K562 (cell line): ENCODE measurements around the gene JMJD1C. TPM values are rescaled to one million over a fixed set of nuclear protein-coding genes. Genes with fewer than 3 reads are reported as not detected.

Experiments used
- ATF7 ChIP-seq: fragments of 450-650 bp; IDR thresholded peaks from 2 replicates; pipeline ENCODE4 v1.7.1; 2014; ENCODE audit warnings: mild to moderate bottlenecking, moderate library complexity
- CBFA2T3 ChIP-seq: fragments of 450-650 bp; IDR thresholded peaks from 2 replicates; pipeline ENCODE4 v1.6.1; 2017
- CCNT2 ChIP-seq: IDR thresholded peaks from 2 replicates; pipeline ENCODE4 v1.6.1; 2011; ENCODE audit warnings: borderline replicate concordance, low read depth, mild to moderate bottlenecking, moderate library complexity, mixed read lengths, low read length; ENCODE audit not compliant: insufficient read length; ENCODE audit errors: extremely low read depth
- E2F3 ChIP-seq: fragments of 250-450 bp; sonication (Bioruptor Pico); IDR thresholded peaks from 2 replicates; pipeline ENCODE4 v1.4.0; 2020; ENCODE audit warnings: mild to moderate bottlenecking
- HNRNPLL ChIP-seq: fragments of 200-400 bp; formaldehyde crosslinking; IDR thresholded peaks from 2 replicates; pipeline ENCODE4 v1.6.1; 2017; ENCODE audit warnings: low read length, low read depth, mild to moderate bottlenecking; ENCODE audit not compliant: poor library complexity, severe bottlenecking
- KDM5B ChIP-seq: fragments of 200-600 bp; sonication (generic); IDR thresholded peaks from 2 replicates; pipeline ENCODE4 v1.6.1; 2012; ENCODE audit warnings: low read depth, mild to moderate bottlenecking, moderate library complexity, low read length, control low read depth, inconsistent platforms; ENCODE audit not compliant: insufficient replicate concordance
- MCM2 ChIP-seq: fragments of 450-650 bp; IDR thresholded peaks from 2 replicates; pipeline ENCODE4 v1.6.1; 2017; ENCODE audit warnings: low read depth, mild to moderate bottlenecking
- PPARD ChIP-seq: fragments of 250-450 bp; sonication (Bioruptor Pico); IDR thresholded peaks from 2 replicates; pipeline ENCODE4 v1.8.0; 2022; ENCODE audit warnings: inconsistent platforms, mild to moderate bottlenecking, moderate library complexity
- RBM34 ChIP-seq: fragments of 200-400 bp; formaldehyde crosslinking; IDR thresholded peaks from 2 replicates; pipeline ENCODE4 v1.6.1; 2018; ENCODE audit warnings: low read length, borderline replicate concordance; ENCODE audit not compliant: insufficient read depth
- RHOXF2B ChIP-seq: fragments of 250-450 bp; sonication (Bioruptor Pico); conservative IDR thresholded peaks from 2 replicates; pipeline ENCODE4 v1.5.1; 2021
- SIN3A ChIP-seq, 2 experiments: fragments of 150-350 bp in 1 of 2; IDR thresholded peaks; 2 replicates each; pipeline ENCODE4 v1.6.1; 2011 to 2016; ENCODE audit warnings: borderline replicate concordance in 2 of 2, low read depth in 2 of 2, low read length in 2 of 2, mild to moderate bottlenecking in 2 of 2, moderate library complexity in 2 of 2; ENCODE audit not compliant: control insufficient read depth in 1 of 2
- U2AF1 ChIP-seq: fragments of 200-400 bp; formaldehyde crosslinking; optimal IDR thresholded peaks from 2 replicates; pipeline ENCODE3; 2017; ENCODE audit warnings: mild to moderate bottlenecking, low read depth, low read length, moderate library complexity
- ZNF79 ChIP-seq: fragments of 250-450 bp; sonication (Bioruptor Pico); IDR thresholded peaks from 2 replicates; pipeline ENCODE4 v1.4.0; 2020; ENCODE audit warnings: low read depth, mild to moderate bottlenecking, moderate library complexity
- ZSCAN32 ChIP-seq: fragments of 450-650 bp; formaldehyde crosslinking; IDR thresholded peaks from 2 replicates; pipeline ENCODE4 v1.4.0; 2020; ENCODE audit warnings: mild to moderate bottlenecking, moderate library complexity
- polyA plus RNA-seq, 8 experiments: library from polyadenylated mRNA; depleted of rRNA in 4 of 8; stranded (reverse) in 5 of 8; unstranded in 3 of 8; fragments of >200 nt; fragmentation: Nextera tagmentation in 2 of 8; fragmentation: Illumina TruSeq in 1 of 8; extraction: Ambion mirVana in 2 of 8; extraction: Trizol in 1 of 8; gene quantifications; 2 replicates each; pipeline versions ENCODE4 v1.2.1 to v1.2.3, GENCODE V29; 2011 to 2014; ENCODE audit warnings: inconsistent platforms in 1 of 8, missing spikeins in 1 of 8
- total RNA-seq, 7 experiments: library from RNA; depleted of rRNA in 6 of 7; stranded (reverse); fragments of >200 nt in 6 of 7; fragmentation: Illumina TruSeq in 2 of 7; extraction: Trizol in 2 of 7; gene quantifications; 2 replicates each; pipeline versions ENCODE4 v1.2.1 to v1.2.3, GENCODE V29; 2011 to 2021; ENCODE audit warnings: low replicate concordance in 1 of 7
- TF ChIP-seq, protein P1 (sequence below), 2 experiments: fragments of 450-650 bp in 1 of 2; sonication (generic) in 1 of 2; formaldehyde crosslinking; conservative IDR thresholded peaks; 2 replicates each; pipeline versions ENCODE4 v1.4.0 to v1.8.1; 2020 to 2022; ENCODE audit warnings: mild to moderate bottlenecking in 1 of 2, missing genetic modification reagents in 1 of 2
- TF ChIP-seq, protein P2 (sequence below): fragments of 200-800 bp; sonication (Bioruptor generic); IDR thresholded peaks from 2 replicates; pipeline ENCODE4 v1.6.1; 2016; ENCODE audit warnings: missing genetic modification characterization, missing compliant biosample characterization
- TF ChIP-seq, protein P3 (sequence below): fragments of 250-450 bp; sonication (Bioruptor Pico); IDR thresholded peaks from 2 replicates; pipeline ENCODE4 v1.5.0; 2020; ENCODE audit warnings: mild to moderate bottlenecking, borderline replicate concordance
- TF ChIP-seq, protein P4 (sequence below): sonication (generic); formaldehyde crosslinking; IDR thresholded peaks from 2 replicates; pipeline ENCODE4 v1.8.1; 2023; ENCODE audit warnings: mild to moderate bottlenecking, missing genetic modification reagents

The JMJD1C gene
- total and polyA plus RNA-seq, 9 of the 15 experiments (the other 6 are each of a cell fraction or from before 2014, with no cell fraction given), result 25.3 to 68.0 (median 47.2) TPM

DNA sequence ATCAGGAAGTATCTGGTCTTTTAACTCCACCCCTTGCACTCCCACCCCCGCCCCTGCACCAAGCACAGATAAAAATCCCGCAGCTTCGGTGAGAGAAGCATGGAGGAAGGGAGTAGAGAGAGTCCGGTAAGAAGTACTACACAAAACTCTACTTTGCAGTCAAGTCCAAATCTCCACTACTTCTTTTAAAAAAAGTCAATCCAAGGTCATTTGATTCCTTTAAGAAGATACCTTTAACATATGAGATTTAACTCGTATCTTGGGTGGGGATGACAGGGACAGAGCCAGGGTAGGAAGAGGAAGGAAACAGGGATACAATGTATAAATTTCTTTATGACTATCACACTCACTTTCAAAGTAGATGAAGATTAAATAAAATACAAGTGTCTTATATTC lies 200.6 kb downstream of the JMJD1C start (continued):
- TF ChIP-seq, protein P1, sequence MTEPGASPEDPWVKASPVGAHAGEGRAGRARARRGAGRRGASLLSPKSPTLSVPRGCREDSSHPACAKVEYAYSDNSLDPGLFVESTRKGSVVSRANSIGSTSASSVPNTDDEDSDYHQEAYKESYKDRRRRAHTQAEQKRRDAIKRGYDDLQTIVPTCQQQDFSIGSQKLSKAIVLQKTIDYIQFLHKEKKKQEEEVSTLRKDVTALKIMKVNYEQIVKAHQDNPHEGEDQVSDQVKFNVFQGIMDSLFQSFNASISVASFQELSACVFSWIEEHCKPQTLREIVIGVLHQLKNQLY (CRISPR knock-in tag; conservative IDR thresholded peaks at IDR 0.05), result no peak
- TF ChIP-seq U2AF1, result no peak
- TF ChIP-seq, protein P2, sequence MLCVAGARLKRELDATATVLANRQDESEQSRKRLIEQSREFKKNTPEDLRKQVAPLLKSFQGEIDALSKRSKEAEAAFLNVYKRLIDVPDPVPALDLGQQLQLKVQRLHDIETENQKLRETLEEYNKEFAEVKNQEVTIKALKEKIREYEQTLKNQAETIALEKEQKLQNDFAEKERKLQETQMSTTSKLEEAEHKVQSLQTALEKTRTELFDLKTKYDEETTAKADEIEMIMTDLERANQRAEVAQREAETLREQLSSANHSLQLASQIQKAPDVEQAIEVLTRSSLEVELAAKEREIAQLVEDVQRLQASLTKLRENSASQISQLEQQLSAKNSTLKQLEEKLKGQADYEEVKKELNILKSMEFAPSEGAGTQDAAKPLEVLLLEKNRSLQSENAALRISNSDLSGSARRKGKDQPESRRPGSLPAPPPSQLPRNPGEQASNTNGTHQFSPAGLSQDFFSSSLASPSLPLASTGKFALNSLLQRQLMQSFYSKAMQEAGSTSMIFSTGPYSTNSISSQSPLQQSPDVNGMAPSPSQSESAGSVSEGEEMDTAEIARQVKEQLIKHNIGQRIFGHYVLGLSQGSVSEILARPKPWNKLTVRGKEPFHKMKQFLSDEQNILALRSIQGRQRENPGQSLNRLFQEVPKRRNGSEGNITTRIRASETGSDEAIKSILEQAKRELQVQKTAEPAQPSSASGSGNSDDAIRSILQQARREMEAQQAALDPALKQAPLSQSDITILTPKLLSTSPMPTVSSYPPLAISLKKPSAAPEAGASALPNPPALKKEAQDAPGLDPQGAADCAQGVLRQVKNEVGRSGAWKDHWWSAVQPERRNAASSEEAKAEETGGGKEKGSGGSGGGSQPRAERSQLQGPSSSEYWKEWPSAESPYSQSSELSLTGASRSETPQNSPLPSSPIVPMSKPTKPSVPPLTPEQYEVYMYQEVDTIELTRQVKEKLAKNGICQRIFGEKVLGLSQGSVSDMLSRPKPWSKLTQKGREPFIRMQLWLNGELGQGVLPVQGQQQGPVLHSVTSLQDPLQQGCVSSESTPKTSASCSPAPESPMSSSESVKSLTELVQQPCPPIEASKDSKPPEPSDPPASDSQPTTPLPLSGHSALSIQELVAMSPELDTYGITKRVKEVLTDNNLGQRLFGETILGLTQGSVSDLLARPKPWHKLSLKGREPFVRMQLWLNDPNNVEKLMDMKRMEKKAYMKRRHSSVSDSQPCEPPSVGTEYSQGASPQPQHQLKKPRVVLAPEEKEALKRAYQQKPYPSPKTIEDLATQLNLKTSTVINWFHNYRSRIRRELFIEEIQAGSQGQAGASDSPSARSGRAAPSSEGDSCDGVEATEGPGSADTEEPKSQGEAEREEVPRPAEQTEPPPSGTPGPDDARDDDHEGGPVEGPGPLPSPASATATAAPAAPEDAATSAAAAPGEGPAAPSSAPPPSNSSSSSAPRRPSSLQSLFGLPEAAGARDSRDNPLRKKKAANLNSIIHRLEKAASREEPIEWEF (CRISPR knock-in tag), result no peak
- TF ChIP-seq CBFA2T3, result no peak
- no peak for TF ChIP-seq ZNF79 (CRISPR knock-in tag)
- no peak for TF ChIP-seq CCNT2
- no peak for TF ChIP-seq MCM2
- TF ChIP-seq RBM34, result no peak
- TF ChIP-seq SIN3A (IDR thresholded peaks at IDR 0.05; ENCODE audit: borderline replicate concordance in 2 of 2, control insufficient read depth in 1 of 2, low read depth in 2 of 2, low read length in 2 of 2), result peak in 1 of 2 experiments; percentile 63; a peak in 1 of 4 replicates
- no peak for TF ChIP-seq PPARD (CRISPR knock-in tag)
- TF ChIP-seq ZSCAN32 (CRISPR knock-in tag), result no peak
- peak; percentile 53 for TF ChIP-seq KDM5B
- no peak for TF ChIP-seq RHOXF2B
- TF ChIP-seq, protein P3, sequence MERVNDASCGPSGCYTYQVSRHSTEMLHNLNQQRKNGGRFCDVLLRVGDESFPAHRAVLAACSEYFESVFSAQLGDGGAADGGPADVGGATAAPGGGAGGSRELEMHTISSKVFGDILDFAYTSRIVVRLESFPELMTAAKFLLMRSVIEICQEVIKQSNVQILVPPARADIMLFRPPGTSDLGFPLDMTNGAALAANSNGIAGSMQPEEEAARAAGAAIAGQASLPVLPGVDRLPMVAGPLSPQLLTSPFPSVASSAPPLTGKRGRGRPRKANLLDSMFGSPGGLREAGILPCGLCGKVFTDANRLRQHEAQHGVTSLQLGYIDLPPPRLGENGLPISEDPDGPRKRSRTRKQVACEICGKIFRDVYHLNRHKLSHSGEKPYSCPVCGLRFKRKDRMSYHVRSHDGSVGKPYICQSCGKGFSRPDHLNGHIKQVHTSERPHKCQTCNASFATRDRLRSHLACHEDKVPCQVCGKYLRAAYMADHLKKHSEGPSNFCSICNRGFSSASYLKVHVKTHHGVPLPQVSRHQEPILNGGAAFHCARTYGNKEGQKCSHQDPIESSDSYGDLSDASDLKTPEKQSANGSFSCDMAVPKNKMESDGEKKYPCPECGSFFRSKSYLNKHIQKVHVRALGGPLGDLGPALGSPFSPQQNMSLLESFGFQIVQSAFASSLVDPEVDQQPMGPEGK (CRISPR knock-in tag), result no peak
- no peak for TF ChIP-seq HNRNPLL
- TF ChIP-seq, protein P4, sequence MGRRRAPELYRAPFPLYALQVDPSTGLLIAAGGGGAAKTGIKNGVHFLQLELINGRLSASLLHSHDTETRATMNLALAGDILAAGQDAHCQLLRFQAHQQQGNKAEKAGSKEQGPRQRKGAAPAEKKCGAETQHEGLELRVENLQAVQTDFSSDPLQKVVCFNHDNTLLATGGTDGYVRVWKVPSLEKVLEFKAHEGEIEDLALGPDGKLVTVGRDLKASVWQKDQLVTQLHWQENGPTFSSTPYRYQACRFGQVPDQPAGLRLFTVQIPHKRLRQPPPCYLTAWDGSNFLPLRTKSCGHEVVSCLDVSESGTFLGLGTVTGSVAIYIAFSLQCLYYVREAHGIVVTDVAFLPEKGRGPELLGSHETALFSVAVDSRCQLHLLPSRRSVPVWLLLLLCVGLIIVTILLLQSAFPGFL (CRISPR knock-in tag), result no peak
- TF ChIP-seq ATF7, result 0 out of 2 replicates have a peak, but pooled peaks have one; percentile 28
- no peak for TF ChIP-seq E2F3 (CRISPR knock-in tag)
